HG03575 (cell line): ENCODE measurements around the gene IGSF11.
"Not testable (repeated sequence)": the region's sequence is repeated elsewhere in the genome, so short reads cannot be mapped to it uniquely, and the experiment has no call there.

ENCODE experiments used
- ATAC-seq: cut with Tn5 transposase; IDR thresholded peaks from one replicate; pipeline ENCODE4 v1.9.1; 2021; ENCODE audit not compliant: unreplicated experiment, insufficient number of reproducible peaks, low FRiP score; ENCODE audit errors: extremely low read depth

IGSF11 gene

GRCh38 chr3:118991775-118992174 is 42.9 kb downstream of the IGSF11 start:
- ATAC-seq = no peak

GRCh38 chr3:118990823-118991560 is 43.7 kb downstream of the IGSF11 start:
- ATAC-seq = no peak

GRCh38 chr3:118988198-118989130 is 46.2 kb downstream of the IGSF11 start:
- ATAC-seq = no peak

GRCh38 chr3:118987477-118987876 is 47.2 kb downstream of the IGSF11 start:
- no peak for ATAC-seq

- no peak for ATAC-seq
These were observed 47.9 kb downstream of the IGSF11 start for GRCh38 chr3:118986734-118987133.

GRCh38 chr3:118984699-118985098 is 49.9 kb downstream of the IGSF11 start:
- no peak for ATAC-seq

GRCh38 chr3:118981494-118982134 is 53.0 kb downstream of the IGSF11 start:
- no peak for ATAC-seq

- no peak for ATAC-seq
These were observed 53.8 kb downstream of the IGSF11 start for GRCh38 chr3:118980832-118981231.

GRCh38 chr3:118978393-118978758 is 56.3 kb downstream of the IGSF11 start:
- no peak for ATAC-seq

GRCh38 chr3:118977671-118978392 is 56.8 kb downstream of the IGSF11 start:
- no peak for ATAC-seq

GRCh38 chr3:118977118-118977517 is 57.5 kb downstream of the IGSF11 start:
- no peak for ATAC-seq

- not testable (repeated sequence) for ATAC-seq
These were observed 59.2 kb downstream of the IGSF11 start for GRCh38 chr3:118975476-118975875.

- no peak for ATAC-seq
These were observed 60.1 kb downstream of the IGSF11 start for GRCh38 chr3:118974356-118975097.

- ATAC-seq = no peak
These were observed 61.6 kb downstream of the IGSF11 start for GRCh38 chr3:118973050-118973449.

- no peak for ATAC-seq
These were observed 63.8 kb downstream of the IGSF11 start for GRCh38 chr3:118970819-118971218.

- no peak for ATAC-seq
These were observed 66.0 kb downstream of the IGSF11 start for GRCh38 chr3:118968640-118969039.

- no peak for ATAC-seq
These were observed 66.5 kb downstream of the IGSF11 start for GRCh38 chr3:118968111-118968510.

GRCh38 chr3:118966700-118967099 is 67.9 kb downstream of the IGSF11 start:
- ATAC-seq = no peak
